Measurements from ENCODE around the gene TENM4. TPM values are rescaled to one million over a fixed set of nuclear protein-coding genes. Genes with fewer than 3 reads are reported as not detected.

Gene TENM4
- total RNA-seq, 2 donors from 2014 or later: 2.6 to 6.8 TPM

GRCh38 chr11:79374727-79375126 is 66.1 kb downstream of the TENM4 start:
- Histone ChIP-seq H3K4me3 (no peak overlapping the region), H3K27me3 (replicated peaks; ENCODE audit: insufficient read depth) (no peaks in the 10 kb centered on the region), H3K4me1 (replicated peaks) (no peaks in the 10 kb centered on the region), H3K36me3 (no peaks in the 10 kb centered on the region), H3K27ac (no peak overlapping the region), H3K9me3 (no peaks in the 10 kb centered on the region)
- intact Hi-C loops (cut with DNase I): no loop called here
- 70% methylated on average over 7 of the region's 7 CpGs for WGBS
- TF ChIP-seq POLR2AphosphoS5 (IDR thresholded peaks at IDR 0.05): no peak
- no peak for TF ChIP-seq CTCF (IDR thresholded peaks at IDR 0.05)
- TF ChIP-seq POLR2A (IDR thresholded peaks at IDR 0.05): no peak
- DNase-seq (ENCODE audit: low spot score): no peak

DNA sequence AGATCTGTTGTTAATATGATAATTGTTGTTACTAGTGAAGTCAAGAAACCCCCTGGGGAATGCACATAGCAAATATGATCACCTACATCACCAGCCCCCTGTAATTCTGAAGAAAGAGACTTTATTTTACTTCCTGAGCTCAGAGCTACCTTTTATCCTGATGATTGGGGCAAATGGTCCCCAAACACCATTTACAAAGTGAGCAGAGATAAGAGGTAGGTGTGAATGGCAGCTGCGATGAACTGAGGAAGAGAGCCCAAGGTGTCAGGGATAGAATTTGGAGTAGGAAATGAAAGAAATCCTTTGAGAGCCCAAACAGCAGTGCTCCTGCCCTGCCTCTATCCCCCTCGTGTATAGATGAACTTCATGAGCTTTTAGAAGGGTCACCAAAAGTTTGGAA is 69.1 kb downstream of the TENM4 start:
- Histone ChIP-seq H3K27me3 (replicated peaks; ENCODE audit: insufficient read depth) (no peaks in the 10 kb centered on the region), H3K27ac (no peak overlapping the region), H3K9me3 (no peaks in the 10 kb centered on the region), H3K4me3 (no peak overlapping the region), H3K4me1 (replicated peaks) (no peaks in the 10 kb centered on the region), H3K36me3 (no peaks in the 10 kb centered on the region)
- intact Hi-C loops (cut with DNase I): no loop called here
- WGBS: 27% methylated on average over 2 of the region's 2 CpGs
- TF ChIP-seq CTCF (IDR thresholded peaks at IDR 0.05): no peak
- no peak for TF ChIP-seq POLR2A (IDR thresholded peaks at IDR 0.05)
- no peak for DNase-seq (ENCODE audit: low spot score)

DNA sequence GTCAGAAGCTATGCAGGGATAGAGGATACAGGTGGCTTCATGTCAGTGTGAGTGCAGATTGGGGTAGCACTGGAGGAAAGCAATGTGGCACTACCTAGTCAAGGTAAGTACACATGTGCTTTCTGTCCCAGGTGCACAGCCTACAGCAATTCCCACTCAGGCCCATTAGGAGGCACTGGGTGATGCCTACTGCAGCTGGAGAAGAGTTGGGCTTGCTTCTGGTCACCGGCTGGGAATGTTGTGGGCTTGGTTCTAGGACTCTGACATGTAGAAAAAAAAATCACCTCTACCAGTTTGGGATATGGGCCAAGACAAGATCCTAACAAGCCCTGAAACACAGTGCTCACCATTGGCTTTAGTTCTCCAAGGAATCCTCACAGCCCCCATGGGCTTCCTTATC is 69.7 kb downstream of the TENM4 start:
- WGBS: 57% methylated on average over 1 of the region's 1 CpG
- intact Hi-C loops (cut with DNase I): no loop called here
- no peak for DNase-seq (ENCODE audit: low spot score)
- no peaks in the 10 kb centered on the region for H3K27me3 ChIP-seq (replicated peaks; ENCODE audit: insufficient read depth)
- H3K4me1 ChIP-seq (replicated peaks): no peaks in the 10 kb centered on the region
- no peak overlapping the region for H3K27ac ChIP-seq
- H3K36me3 ChIP-seq: no peaks in the 10 kb centered on the region
- TF ChIP-seq CTCF (IDR thresholded peaks at IDR 0.05) (no peak), POLR2A (IDR thresholded peaks at IDR 0.05) (no peak), POLR2AphosphoS5 (IDR thresholded peaks at IDR 0.05) (no peak)
- no peak overlapping the region for H3K4me3 ChIP-seq
- H3K9me3 ChIP-seq: no peaks in the 10 kb centered on the region

DNA sequence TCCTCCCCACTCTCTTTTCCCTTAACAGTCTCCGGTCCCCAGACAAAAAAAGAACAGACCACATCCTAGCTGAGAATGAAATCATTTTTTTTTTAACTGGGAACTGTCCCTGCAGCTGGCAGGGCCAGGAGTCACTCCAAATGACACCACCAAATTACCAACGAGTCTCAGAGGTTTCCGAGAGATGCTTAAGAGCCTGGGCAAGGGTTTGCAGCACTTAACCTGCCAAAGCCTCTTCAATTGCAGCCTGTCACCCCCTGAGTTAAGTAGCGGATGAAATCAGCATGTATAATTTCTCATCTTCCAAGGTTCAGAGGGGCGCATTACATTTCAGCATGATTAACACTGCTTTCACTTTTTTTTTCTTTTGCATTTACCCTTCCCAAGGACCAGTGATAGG is 71.8 kb downstream of the TENM4 start:
- no peak overlapping the region for H3K27ac ChIP-seq
- no peaks in the 10 kb centered on the region for H3K36me3 ChIP-seq
- no peaks in the 10 kb centered on the region for H3K27me3 ChIP-seq (replicated peaks; ENCODE audit: insufficient read depth)
- TF ChIP-seq POLR2A (IDR thresholded peaks at IDR 0.05) (no peak), POLR2AphosphoS5 (IDR thresholded peaks at IDR 0.05) (no peak), CTCF (IDR thresholded peaks at IDR 0.05) (no peak)
- no peak for DNase-seq (ENCODE audit: low spot score)
- WGBS: 67% methylated on average over 5 of the region's 5 CpGs
- no peaks in the 10 kb centered on the region for H3K9me3 ChIP-seq
- H3K4me1 ChIP-seq (replicated peaks): no peaks in the 10 kb centered on the region
- H3K4me3 ChIP-seq: no peak overlapping the region
- intact Hi-C loops (cut with DNase I): no loop called here

GRCh38 chr11:79367844-79368243 is 73.0 kb downstream of the TENM4 start:
- no peak for DNase-seq (ENCODE audit: low spot score)
- Histone ChIP-seq H3K27ac (no peak overlapping the region), H3K4me1 (replicated peaks) (no peaks in the 10 kb centered on the region), H3K4me3 (no peak overlapping the region), H3K9me3 (no peaks in the 10 kb centered on the region), H3K36me3 (no peaks in the 10 kb centered on the region), H3K27me3 (replicated peaks; ENCODE audit: insufficient read depth) (no peaks in the 10 kb centered on the region)
- intact Hi-C loops (cut with DNase I): no loop called here
- 81% methylated on average over 4 of the region's 4 CpGs for WGBS
- no peak for TF ChIP-seq POLR2A (IDR thresholded peaks at IDR 0.05)
- no peak for TF ChIP-seq CTCF (IDR thresholded peaks at IDR 0.05)
- TF ChIP-seq POLR2AphosphoS5 (IDR thresholded peaks at IDR 0.05): no peak
